Neural cell (in vitro differentiated cells): Measurements from ENCODE around the gene PRRG2.

ENCODE experiments used
- EP300 ChIP-seq: fragments of 450-650 bp; conservative IDR thresholded peaks from 2 replicates; pipeline ENCODE4 v1.6.1; 2014; ENCODE audit warnings: antibody characterized with exemption, mild to moderate bottlenecking, moderate library complexity; ENCODE audit not compliant: poor library complexity, severe bottlenecking
- EZH2 ChIP-seq: fragments of 200-600, 300-800 bp; shearing (Covaris generic), sonication (generic); IDR thresholded peaks from 2 replicates; pipeline ENCODE4 v1.6.1; 2014; ENCODE audit warnings: antibody characterized with exemption, low read length, borderline replicate concordance, mild to moderate bottlenecking; ENCODE audit not compliant: insufficient read depth, poor library complexity, severe bottlenecking
- MXI1 ChIP-seq: fragments of 450-650 bp; conservative IDR thresholded peaks from 2 replicates; pipeline ENCODE4 v1.6.1; 2014; ENCODE audit warnings: antibody characterized with exemption, mild to moderate bottlenecking; ENCODE audit not compliant: poor library complexity, severe bottlenecking
- POLR2AphosphoS5 ChIP-seq: IDR thresholded peaks from 2 replicates; pipeline ENCODE4 v1.6.1; 2012
- RAD21 ChIP-seq: fragments of 450-650 bp; conservative IDR thresholded peaks from 2 replicates; pipeline ENCODE4 v1.6.1; 2014; ENCODE audit warnings: antibody characterized with exemption, mild to moderate bottlenecking, moderate library complexity
- SMC3 ChIP-seq: fragments of 450-650 bp; conservative IDR thresholded peaks from 2 replicates; pipeline ENCODE4 v1.6.1; 2014; ENCODE audit warnings: antibody characterized with exemption, mild to moderate bottlenecking, moderate library complexity; ENCODE audit not compliant: poor library complexity
- TAF1 ChIP-seq: IDR thresholded peaks from 2 replicates; pipeline ENCODE4 v1.6.1; 2012; ENCODE audit warnings: low read depth
- TF ChIP-seq, protein P1 (sequence below): fragments of 450-650 bp; IDR thresholded peaks from 2 replicates; pipeline ENCODE4 v1.5.1; 2014; ENCODE audit warnings: antibody characterized with exemption, mild to moderate bottlenecking, moderate library complexity; ENCODE audit not compliant: poor library complexity, severe bottlenecking
- TF ChIP-seq, protein P2 (sequence below): IDR thresholded peaks from 2 replicates; pipeline ENCODE4 v1.6.1; 2012; ENCODE audit warnings: borderline replicate concordance

GRCh38 chr19:49542446-49542845 is 38.7 kb upstream of the PRRG2 start:
- TF ChIP-seq, protein P1, sequence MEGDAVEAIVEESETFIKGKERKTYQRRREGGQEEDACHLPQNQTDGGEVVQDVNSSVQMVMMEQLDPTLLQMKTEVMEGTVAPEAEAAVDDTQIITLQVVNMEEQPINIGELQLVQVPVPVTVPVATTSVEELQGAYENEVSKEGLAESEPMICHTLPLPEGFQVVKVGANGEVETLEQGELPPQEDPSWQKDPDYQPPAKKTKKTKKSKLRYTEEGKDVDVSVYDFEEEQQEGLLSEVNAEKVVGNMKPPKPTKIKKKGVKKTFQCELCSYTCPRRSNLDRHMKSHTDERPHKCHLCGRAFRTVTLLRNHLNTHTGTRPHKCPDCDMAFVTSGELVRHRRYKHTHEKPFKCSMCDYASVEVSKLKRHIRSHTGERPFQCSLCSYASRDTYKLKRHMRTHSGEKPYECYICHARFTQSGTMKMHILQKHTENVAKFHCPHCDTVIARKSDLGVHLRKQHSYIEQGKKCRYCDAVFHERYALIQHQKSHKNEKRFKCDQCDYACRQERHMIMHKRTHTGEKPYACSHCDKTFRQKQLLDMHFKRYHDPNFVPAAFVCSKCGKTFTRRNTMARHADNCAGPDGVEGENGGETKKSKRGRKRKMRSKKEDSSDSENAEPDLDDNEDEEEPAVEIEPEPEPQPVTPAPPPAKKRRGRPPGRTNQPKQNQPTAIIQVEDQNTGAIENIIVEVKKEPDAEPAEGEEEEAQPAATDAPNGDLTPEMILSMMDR = no peak
- no peak for TF ChIP-seq EZH2
- no peak for TF ChIP-seq POLR2AphosphoS5
- TF ChIP-seq, protein P2, sequence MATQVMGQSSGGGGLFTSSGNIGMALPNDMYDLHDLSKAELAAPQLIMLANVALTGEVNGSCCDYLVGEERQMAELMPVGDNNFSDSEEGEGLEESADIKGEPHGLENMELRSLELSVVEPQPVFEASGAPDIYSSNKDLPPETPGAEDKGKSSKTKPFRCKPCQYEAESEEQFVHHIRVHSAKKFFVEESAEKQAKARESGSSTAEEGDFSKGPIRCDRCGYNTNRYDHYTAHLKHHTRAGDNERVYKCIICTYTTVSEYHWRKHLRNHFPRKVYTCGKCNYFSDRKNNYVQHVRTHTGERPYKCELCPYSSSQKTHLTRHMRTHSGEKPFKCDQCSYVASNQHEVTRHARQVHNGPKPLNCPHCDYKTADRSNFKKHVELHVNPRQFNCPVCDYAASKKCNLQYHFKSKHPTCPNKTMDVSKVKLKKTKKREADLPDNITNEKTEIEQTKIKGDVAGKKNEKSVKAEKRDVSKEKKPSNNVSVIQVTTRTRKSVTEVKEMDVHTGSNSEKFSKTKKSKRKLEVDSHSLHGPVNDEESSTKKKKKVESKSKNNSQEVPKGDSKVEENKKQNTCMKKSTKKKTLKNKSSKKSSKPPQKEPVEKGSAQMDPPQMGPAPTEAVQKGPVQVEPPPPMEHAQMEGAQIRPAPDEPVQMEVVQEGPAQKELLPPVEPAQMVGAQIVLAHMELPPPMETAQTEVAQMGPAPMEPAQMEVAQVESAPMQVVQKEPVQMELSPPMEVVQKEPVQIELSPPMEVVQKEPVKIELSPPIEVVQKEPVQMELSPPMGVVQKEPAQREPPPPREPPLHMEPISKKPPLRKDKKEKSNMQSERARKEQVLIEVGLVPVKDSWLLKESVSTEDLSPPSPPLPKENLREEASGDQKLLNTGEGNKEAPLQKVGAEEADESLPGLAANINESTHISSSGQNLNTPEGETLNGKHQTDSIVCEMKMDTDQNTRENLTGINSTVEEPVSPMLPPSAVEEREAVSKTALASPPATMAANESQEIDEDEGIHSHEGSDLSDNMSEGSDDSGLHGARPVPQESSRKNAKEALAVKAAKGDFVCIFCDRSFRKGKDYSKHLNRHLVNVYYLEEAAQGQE = no peak
- no peak for TF ChIP-seq EP300
- no peak for TF ChIP-seq RAD21
- no peak for TF ChIP-seq SMC3
- no peak for TF ChIP-seq MXI1
- TF ChIP-seq TAF1 = no peak
